ENCODE measurements around the gene DTNBP1. TPM values are rescaled to one million over a fixed set of nuclear protein-coding genes. Genes with fewer than 3 reads are reported as not detected.

DTNBP1 gene
- total and polyA plus RNA-seq, 2 of the 13 experiments (the other 11 are each of a cell fraction or from before 2014, with no cell fraction given) = 6.6 to 19.1 TPM

- no peak for TF ChIP-seq ZBTB20 (CRISPR knock-in tag; IDR thresholded peaks at IDR 0.05; ENCODE audit: borderline replicate concordance, low read depth)
- no peak for TF ChIP-seq NONO (IDR thresholded peaks at IDR 0.05)
- peak; percentile 58; the same call in 1 of the 2 replicates for TF ChIP-seq NONO (CRISPR knock-in tag; conservative IDR thresholded peaks at IDR 0.05)
- TF ChIP-seq ZNF839 (CRISPR knock-in tag; IDR thresholded peaks at IDR 0.05; ENCODE audit: borderline replicate concordance) = no peak
- no peak for TF ChIP-seq TCF7L2 (IDR thresholded peaks at IDR 0.05; ENCODE audit: low read depth, low read length)
- no peak; the same call in 1 of the 2 replicates for TF ChIP-seq ZSCAN9 (CRISPR knock-in tag; IDR thresholded peaks at IDR 0.05; ENCODE audit: borderline replicate concordance)
- TF ChIP-seq SALL2 (CRISPR knock-in tag; IDR thresholded peaks at IDR 0.05) = peak; percentile 68; the same call in 1 of the 2 replicates
- peak; percentile 23 for TF ChIP-seq ERF (CRISPR knock-in tag; IDR thresholded peaks at IDR 0.05)
- TF ChIP-seq KDM2A (CRISPR knock-in tag; IDR thresholded peaks at IDR 0.05; ENCODE audit: borderline replicate concordance, low read depth) = peak; percentile 80; the same call in 1 of the 2 replicates
- peak; percentile 60; the same call in 1 of the 2 replicates for TF ChIP-seq ZNF143 (CRISPR knock-in tag; IDR thresholded peaks at IDR 0.05)
- TF ChIP-seq ZNF230 (CRISPR knock-in tag; IDR thresholded peaks at IDR 0.05) = peak; percentile 94
- no peak for TF ChIP-seq U2AF2 (IDR thresholded peaks at IDR 0.05; ENCODE audit: low read depth, low read length)
- TF ChIP-seq RBAK (CRISPR knock-in tag; IDR thresholded peaks at IDR 0.05) = no peak
- TF ChIP-seq DR1 (CRISPR knock-in tag; IDR thresholded peaks at IDR 0.05) = no peak; the same call in none of the 2 replicates
- no peak for TF ChIP-seq PLRG1 (conservative IDR thresholded peaks at IDR 0.05)
- TF ChIP-seq, protein P1, sequence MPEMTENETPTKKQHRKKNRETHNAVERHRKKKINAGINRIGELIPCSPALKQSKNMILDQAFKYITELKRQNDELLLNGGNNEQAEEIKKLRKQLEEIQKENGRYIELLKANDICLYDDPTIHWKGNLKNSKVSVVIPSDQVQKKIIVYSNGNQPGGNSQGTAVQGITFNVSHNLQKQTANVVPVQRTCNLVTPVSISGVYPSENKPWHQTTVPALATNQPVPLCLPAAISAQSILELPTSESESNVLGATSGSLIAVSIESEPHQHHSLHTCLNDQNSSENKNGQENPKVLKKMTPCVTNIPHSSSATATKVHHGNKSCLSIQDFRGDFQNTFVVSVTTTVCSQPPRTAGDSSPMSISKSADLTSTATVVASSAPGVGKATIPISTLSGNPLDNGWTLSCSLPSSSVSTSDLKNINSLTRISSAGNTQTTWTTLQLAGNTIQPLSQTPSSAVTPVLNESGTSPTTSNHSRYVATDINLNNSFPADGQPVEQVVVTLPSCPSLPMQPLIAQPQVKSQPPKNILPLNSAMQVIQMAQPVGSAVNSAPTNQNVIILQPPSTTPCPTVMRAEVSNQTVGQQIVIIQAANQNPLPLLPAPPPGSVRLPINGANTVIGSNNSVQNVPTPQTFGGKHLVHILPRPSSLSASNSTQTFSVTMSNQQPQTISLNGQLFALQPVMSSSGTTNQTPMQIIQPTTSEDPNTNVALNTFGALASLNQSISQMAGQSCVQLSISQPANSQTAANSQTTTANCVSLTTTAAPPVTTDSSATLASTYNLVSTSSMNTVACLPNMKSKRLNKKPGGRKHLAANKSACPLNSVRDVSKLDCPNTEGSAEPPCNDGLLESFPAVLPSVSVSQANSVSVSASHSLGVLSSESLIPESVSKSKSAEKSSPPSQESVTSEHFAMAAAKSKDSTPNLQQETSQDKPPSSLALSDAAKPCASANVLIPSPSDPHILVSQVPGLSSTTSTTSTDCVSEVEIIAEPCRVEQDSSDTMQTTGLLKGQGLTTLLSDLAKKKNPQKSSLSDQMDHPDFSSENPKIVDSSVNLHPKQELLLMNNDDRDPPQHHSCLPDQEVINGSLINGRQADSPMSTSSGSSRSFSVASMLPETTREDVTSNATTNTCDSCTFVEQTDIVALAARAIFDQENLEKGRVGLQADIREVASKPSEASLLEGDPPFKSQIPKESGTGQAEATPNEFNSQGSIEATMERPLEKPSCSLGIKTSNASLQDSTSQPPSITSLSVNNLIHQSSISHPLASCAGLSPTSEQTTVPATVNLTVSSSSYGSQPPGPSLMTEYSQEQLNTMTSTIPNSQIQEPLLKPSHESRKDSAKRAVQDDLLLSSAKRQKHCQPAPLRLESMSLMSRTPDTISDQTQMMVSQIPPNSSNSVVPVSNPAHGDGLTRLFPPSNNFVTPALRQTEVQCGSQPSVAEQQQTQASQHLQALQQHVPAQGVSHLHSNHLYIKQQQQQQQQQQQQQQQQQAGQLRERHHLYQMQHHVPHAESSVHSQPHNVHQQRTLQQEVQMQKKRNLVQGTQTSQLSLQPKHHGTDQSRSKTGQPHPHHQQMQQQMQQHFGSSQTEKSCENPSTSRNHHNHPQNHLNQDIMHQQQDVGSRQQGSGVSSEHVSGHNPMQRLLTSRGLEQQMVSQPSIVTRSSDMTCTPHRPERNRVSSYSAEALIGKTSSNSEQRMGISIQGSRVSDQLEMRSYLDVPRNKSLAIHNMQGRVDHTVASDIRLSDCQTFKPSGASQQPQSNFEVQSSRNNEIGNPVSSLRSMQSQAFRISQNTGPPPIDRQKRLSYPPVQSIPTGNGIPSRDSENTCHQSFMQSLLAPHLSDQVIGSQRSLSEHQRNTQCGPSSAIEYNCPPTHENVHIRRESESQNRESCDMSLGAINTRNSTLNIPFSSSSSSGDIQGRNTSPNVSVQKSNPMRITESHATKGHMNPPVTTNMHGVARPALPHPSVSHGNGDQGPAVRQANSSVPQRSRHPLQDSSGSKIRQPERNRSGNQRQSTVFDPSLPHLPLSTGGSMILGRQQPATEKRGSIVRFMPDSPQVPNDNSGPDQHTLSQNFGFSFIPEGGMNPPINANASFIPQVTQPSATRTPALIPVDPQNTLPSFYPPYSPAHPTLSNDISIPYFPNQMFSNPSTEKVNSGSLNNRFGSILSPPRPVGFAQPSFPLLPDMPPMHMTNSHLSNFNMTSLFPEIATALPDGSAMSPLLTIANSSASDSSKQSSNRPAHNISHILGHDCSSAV (CRISPR knock-in tag; IDR thresholded peaks at IDR 0.05; ENCODE audit: borderline replicate concordance) = 0 out of 2 replicates have a peak, but pooled peaks have one; percentile 51
- TF ChIP-seq BORCS8-MEF2B (CRISPR knock-in tag; IDR thresholded peaks at IDR 0.05) = peak; percentile 81
- TF ChIP-seq ZNF687 (CRISPR knock-in tag; IDR thresholded peaks at IDR 0.05) = peak; percentile 97
Observed at GRCh38 chr6:15662326-15663129, at the start of gene DTNBP1 (continued).

Data from HepG2 (cell line).